HEK293T (cell line): Measurements from ENCODE around the gene HYPK.
A peak's percentile ranks its signal among the peaks of the same experiment; 100 is the strongest.

ENCODE experiments used
- CTCF ChIA-PET: fragments of 350-600 bp; formaldehyde crosslinking; extraction: SDS; loops from one replicate; lab custom pipeline; 2021; ENCODE audit warnings: antibody characterized with exemption, inconsistent platforms; lab: Yijun Ruan, JAX
- POLR2A ChIA-PET: fragments of 350-600 bp; formaldehyde crosslinking; extraction: SDS; loops from one replicate; lab custom pipeline; 2020; ENCODE audit warnings: antibody characterized with exemption, inconsistent platforms; lab: Yijun Ruan, JAX
- DNase-seq: peaks from one replicate; pipeline ENCODE4 v3.0.0; 2012; ENCODE audit warnings: mixed read lengths; ENCODE audit errors: extremely low spot score
- ARNT ChIP-seq: fragments of 450-650 bp; IDR thresholded peaks from 2 replicates; pipeline ENCODE4 v1.6.1; 2017; ENCODE audit warnings: mild to moderate bottlenecking
- BHLHE40 ChIP-seq: fragments of 450-650 bp; IDR thresholded peaks from 2 replicates; pipeline ENCODE4 v1.6.1; 2016; ENCODE audit warnings: mild to moderate bottlenecking, moderate library complexity, borderline replicate concordance
- CTBP1 ChIP-seq: fragments of 450-650 bp; IDR thresholded peaks from 2 replicates; pipeline ENCODE4 v1.6.1; 2016; ENCODE audit warnings: borderline replicate concordance
- ELF4 ChIP-seq: fragments of 450-650 bp; IDR thresholded peaks from 2 replicates; pipeline ENCODE4 v1.6.1; 2017; ENCODE audit warnings: antibody characterized with exemption
- FOXA1 ChIP-seq: fragments of 450-650 bp; IDR thresholded peaks from 2 replicates; pipeline ENCODE4 v1.6.1; 2016; ENCODE audit warnings: mild to moderate bottlenecking
- FOXK2 ChIP-seq: fragments of 450-650 bp; IDR thresholded peaks from 2 replicates; pipeline ENCODE4 v1.6.1; 2016; ENCODE audit warnings: mild to moderate bottlenecking
- FOXM1 ChIP-seq: fragments of 450-650 bp; IDR thresholded peaks from 2 replicates; pipeline ENCODE4 v1.6.1; 2017; ENCODE audit warnings: mild to moderate bottlenecking, borderline replicate concordance
- HDGF ChIP-seq: fragments of 450-650 bp; IDR thresholded peaks from 2 replicates; pipeline ENCODE4 v1.6.1; 2017; ENCODE audit warnings: antibody characterized with exemption, borderline replicate concordance
- L3MBTL2 ChIP-seq: fragments of 450-650 bp; conservative IDR thresholded peaks from 2 replicates; pipeline ENCODE4 v1.6.1; 2016; ENCODE audit warnings: mild to moderate bottlenecking
- LEF1 ChIP-seq: fragments of 450-650 bp; IDR thresholded peaks from 2 replicates; pipeline ENCODE4 v1.6.1; 2017; ENCODE audit warnings: mild to moderate bottlenecking, borderline replicate concordance
- NFRKB ChIP-seq: fragments of 450-650 bp; IDR thresholded peaks from 2 replicates; pipeline ENCODE4 v1.6.1; 2016; ENCODE audit warnings: mild to moderate bottlenecking, moderate library complexity
- SP1 ChIP-seq: fragments of 450-650 bp; IDR thresholded peaks from 2 replicates; pipeline ENCODE4 v1.6.1; 2017
- SUZ12 ChIP-seq: fragments of 450-650 bp; IDR thresholded peaks from 2 replicates; pipeline ENCODE4 v1.6.1; 2016; ENCODE audit warnings: mild to moderate bottlenecking
- TARDBP ChIP-seq: fragments of 450-650 bp; IDR thresholded peaks from 2 replicates; pipeline ENCODE4 v1.6.1; 2016
- ZNF384 ChIP-seq: fragments of 450-650 bp; IDR thresholded peaks from 2 replicates; pipeline ENCODE4 v1.6.1; 2016
- TF ChIP-seq, protein P1 (sequence below): fragments of 450-650 bp; IDR thresholded peaks from 2 replicates; pipeline ENCODE4 v1.6.1; 2016

HYPK gene, protein sequence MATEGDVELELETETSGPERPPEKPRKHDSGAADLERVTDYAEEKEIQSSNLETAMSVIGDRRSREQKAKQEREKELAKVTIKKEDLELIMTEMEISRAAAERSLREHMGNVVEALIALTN

DNA sequence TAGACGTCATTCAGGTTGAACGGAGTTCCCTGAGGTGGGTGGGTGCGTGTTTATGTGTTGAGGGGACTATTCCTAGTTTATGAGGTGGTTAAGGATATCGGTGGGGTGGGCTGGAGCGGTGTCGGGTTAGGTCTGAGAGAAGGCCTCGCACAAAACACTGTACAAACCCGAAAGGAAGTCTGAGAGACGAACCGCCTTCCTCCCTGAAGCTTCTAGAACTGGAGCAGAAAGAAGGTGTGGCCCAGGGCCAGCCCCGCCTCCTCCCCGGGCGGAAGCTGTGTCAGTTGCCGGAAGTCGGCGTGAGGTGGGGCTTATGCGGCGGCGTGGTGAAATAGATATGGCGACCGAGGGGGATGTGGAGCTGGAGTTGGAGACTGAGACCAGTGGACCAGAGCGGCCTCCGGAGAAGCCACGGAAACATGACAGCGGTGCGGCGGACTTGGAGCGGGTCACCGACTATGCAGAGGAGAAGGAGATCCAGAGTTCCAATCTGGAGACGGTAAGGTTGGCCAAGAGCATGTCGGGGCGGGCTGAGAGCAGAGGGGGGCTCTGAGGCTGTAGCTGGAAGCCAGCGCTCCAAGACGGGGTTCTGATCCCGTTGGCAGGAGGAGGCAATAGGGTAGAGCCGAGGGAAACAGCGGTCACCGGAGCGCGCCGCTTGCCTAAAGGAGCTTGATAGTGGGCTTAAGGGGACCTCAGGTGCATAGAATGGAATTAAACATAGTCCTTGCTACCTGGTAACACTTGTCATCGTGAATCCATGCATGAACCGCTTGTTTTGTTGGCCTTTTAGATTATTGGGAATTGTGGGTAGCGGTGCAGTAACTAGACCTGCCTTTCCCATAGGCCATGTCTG lies at the start of gene HYPK:
TSS of gene HYPK (plus strand) at position 314 of the 856 bp plus-strand sequence. CDS start at position 338, 24 bp downstream.
- ChIA-PET CTCF (interaction anchor here (0.7 to 1.0 kb wide), 2 partner anchors 24 to 432 kb away, joined by 3 to 4 read pairs; no protein-coding TSS in a partner anchor), POLR2A (interaction anchor here (0.8 to 4.5 kb wide), 11 partner anchors 8 to 392 kb away, joined by 3 to 25 read pairs (median 6); partner anchors contain the start of genes ELL3 and MFAP1)
- peak; percentile 70 for DNase-seq
- no peak for TF ChIP-seq FOXA1
- no peak for TF ChIP-seq SUZ12
- TF ChIP-seq ARNT, result no peak
- TF ChIP-seq L3MBTL2, result 0 out of 2 replicates have a peak, but pooled peaks have one; percentile 13
- TF ChIP-seq ELF4, result peak; percentile 46; the same call in 1 of the 2 replicates

- ChIA-PET CTCF (no interaction called here), POLR2A (no interaction called here)
- no peak for TF ChIP-seq LEF1
- TF ChIP-seq SUZ12, result no peak
- TF ChIP-seq FOXM1, result no peak
- no peak for TF ChIP-seq BHLHE40
- no peak for TF ChIP-seq CTBP1
- TF ChIP-seq ZNF384, result no peak
- no peak for TF ChIP-seq ARNT
- no peak for TF ChIP-seq FOXK2
- no peak for TF ChIP-seq L3MBTL2
- TF ChIP-seq, protein P1, sequence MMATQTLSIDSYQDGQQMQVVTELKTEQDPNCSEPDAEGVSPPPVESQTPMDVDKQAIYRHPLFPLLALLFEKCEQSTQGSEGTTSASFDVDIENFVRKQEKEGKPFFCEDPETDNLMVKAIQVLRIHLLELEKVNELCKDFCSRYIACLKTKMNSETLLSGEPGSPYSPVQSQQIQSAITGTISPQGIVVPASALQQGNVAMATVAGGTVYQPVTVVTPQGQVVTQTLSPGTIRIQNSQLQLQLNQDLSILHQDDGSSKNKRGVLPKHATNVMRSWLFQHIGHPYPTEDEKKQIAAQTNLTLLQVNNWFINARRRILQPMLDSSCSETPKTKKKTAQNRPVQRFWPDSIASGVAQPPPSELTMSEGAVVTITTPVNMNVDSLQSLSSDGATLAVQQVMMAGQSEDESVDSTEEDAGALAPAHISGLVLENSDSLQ, result no peak
- no peak for TF ChIP-seq SP1
- TF ChIP-seq ELF4, result no peak
- no peak for TF ChIP-seq TARDBP
- TF ChIP-seq FOXA1, result no peak
- no peak for TF ChIP-seq HDGF
- no peak for TF ChIP-seq NFRKB
- DNase-seq, result no peak
Observed at GRCh38 chr15:43751885-43752284, 48.5 kb upstream of the HYPK start.

GRCh38 chr15:43762824-43763223 lies 37.6 kb upstream of the HYPK start:
- ChIA-PET CTCF (no interaction called here), POLR2A (no interaction called here)
- TF ChIP-seq CTBP1 (no peak), BHLHE40 (no peak)
- no peak for DNase-seq

DNA sequence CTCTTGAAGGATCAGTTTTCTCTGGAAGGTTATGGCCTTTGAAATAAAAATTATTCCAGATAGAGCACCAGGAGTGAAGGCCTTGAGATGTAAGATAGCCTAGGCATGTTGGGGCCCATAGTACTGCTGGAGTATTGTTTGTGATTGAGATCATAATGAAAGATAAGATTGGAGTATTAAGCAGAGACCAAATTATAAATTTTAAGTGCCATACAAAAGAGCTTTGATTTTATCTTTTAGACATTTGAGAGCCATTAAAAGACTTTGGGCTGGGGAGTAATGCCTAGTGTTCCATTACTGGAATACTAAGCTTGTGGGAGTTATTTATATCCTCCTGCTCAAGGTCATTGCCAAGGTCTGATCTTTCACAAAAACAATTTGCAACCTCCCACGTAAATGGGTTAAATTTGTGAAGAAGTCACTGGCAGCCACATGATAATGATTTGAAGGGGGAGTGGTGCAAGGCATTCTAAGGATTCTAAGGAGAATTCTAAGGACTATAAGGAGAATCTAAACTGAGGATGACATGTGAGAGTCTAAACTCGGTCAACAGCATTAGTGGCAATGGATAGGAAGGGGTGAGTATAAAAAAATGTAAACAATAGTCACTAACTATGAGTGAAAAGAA lies 36.5 kb upstream of the HYPK start:
- ChIA-PET POLR2A (interaction anchor here (0.9 kb wide), 1 partner anchor 13 kb away, joined by 3 read pairs; the partner anchor contains the start of gene ELL3), CTCF (no interaction called here)

DNA sequence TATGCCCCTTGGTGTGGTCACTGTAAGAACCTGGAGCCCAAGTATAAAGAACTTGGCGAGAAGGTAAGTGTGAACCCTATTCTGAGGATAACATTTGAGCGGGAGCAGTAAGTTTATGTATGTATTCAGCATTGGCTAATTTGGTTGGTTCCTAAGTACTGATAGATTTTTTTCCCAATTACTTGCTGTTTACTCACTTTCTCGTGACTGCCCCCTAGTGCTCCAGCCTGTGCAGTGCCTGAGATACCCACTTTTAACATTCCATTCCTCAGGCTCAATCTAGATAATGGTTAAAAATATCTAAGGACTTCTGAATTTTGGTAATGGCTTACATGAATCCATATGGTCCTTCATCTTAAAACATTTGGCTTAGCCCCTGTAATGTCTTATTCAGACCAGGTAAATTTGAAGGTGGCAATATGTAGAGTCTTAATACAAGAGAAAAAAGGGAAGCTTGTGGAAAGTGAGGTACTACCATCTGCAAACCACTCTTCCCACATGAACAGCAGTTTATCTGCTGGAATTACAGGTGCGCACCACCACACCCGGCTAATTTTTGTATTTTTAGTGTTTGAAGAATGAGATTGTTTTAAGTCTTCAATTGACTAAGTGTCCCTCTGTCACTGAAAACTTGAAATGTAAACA lies 30.7 kb upstream of the HYPK start:
- CTCF ChIA-PET, result no interaction called here
- DNase-seq, result peak; percentile 32
- TF ChIP-seq SP1, result no peak
- POLR2A ChIA-PET, result no interaction called here

More for the DNA sequence above, 36.5 kb upstream of the HYPK start:
- TF ChIP-seq FOXM1, result no peak
- DNase-seq, result no peak

DNA sequence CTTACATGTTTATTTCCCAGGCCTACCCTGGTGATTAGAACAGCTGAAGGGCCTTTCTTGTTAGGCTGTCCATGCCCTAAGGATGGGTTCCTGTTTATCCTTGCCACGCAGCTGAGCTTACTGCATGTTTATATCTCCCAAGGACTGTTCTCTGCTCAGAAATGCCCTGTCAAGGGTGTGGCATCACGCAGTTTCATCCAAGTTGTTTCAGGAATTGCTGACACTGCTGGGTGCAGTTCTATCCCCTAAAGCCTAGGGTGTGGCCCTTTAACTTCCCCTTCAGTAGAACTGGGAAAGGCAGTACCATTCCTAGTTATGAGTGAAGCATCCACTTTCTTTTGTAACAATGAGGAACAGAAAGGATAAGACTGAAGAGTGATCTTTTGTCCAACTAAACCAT lies 28.6 kb upstream of the HYPK start:
- CTCF ChIA-PET, result interaction anchor here (0.6 kb wide), 1 partner anchor 24 kb away, joined by 4 read pairs; no protein-coding TSS in a partner anchor
- TF ChIP-seq FOXK2 (no peak), FOXA1 (no peak), CTBP1 (no peak), FOXM1 (no peak), LEF1 (no peak), L3MBTL2 (no peak), BHLHE40 (no peak)
- TF ChIP-seq, protein P1, result no peak
- POLR2A ChIA-PET, result interaction anchor here (1.7 kb wide), 1 partner anchor 29 kb away, joined by 6 read pairs; the partner anchor contains the start of gene HYPK
- no peak for DNase-seq

DNA sequence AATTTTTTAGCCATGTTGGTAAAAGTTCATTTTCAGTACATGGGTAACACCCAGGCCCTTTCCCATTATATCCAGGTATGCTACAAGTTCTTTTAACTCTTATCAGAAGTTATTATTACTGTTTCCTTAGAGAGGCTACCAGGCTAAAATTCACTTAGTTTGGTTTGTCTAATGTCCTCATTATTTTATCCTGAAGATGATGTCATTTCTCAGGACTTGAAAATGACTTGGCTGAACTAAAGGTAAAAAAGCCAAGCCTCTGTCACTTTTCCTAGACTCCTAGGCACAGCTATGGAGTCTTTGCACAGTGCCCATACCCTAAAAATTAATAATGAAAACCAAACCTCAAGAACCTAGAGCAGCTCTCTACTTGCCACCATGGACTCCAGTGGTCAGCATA lies 27.8 kb upstream of the HYPK start:
- DNase-seq, result no peak
- ChIA-PET CTCF (no interaction called here), POLR2A (no interaction called here)
- no peak for TF ChIP-seq FOXA1
